ENCODE measurements around the gene ZNF516.

ZNF516 gene

DNA sequence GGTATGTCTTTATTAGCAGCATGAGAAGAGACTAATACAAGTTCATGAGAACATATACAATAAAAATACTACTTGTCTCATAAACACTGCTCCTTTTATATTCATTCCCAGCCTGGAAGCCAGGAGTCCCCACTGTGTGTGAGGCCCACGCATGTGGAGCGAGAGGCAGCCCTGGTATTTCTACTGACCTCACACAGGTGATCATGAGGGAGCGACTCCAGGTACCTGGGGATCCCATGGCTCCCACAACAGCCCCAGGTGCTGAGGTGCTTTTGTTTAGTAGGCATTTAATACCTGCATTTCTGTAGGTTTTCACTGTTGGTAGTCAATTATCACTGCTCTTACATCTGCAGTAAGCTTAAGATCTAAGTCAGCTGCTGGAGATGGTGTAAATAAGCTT is 75.2 kb downstream of the ZNF516 start:
- Histone ChIP-seq H2AK5ac (ENCODE audit: low read length) (no peak overlapping the region), H3K79me2 (ENCODE audit: control insufficient read depth, insufficient read depth, low read length) (no peaks in the 10 kb centered on the region), H3K4me3 (ENCODE audit: low read length) (no peak overlapping the region), H3K4me1 (ENCODE audit: control insufficient read depth, low read depth, low read length) (no peaks in the 10 kb centered on the region), H2BK15ac (replicated peaks; ENCODE audit: low read depth) (no peak overlapping the region), H3K27me3 (ENCODE audit: insufficient read depth, low read length, poor library complexity) (no peaks in the 10 kb centered on the region), H3K23ac (ENCODE audit: low read length) (no peak overlapping the region), H3K4me2 (ENCODE audit: low read length) (no peak overlapping the region), H3K79me1 (ENCODE audit: low read length) (peaks cover 3% of the 10 kb centered on the region), H4K5ac (ENCODE audit: low read length) (no peak overlapping the region), H3K4ac (ENCODE audit: low read depth, low read length) (no peak overlapping the region), H3K36me3 (ENCODE audit: control insufficient read depth, insufficient read depth, low read length) (no peaks in the 10 kb centered on the region), H3K18ac (ENCODE audit: low read length) (no peak overlapping the region), H3K56ac (ENCODE audit: low read length) (no peak overlapping the region), H3K27ac (ENCODE audit: low read depth, low read length) (no peak overlapping the region), H2BK120ac (ENCODE audit: low read depth, low read length) (no peak overlapping the region), H3K9ac (ENCODE audit: low read length) (no peak overlapping the region), H4K8ac (ENCODE audit: low read depth, low read length) (no peak overlapping the region), H2BK5ac (ENCODE audit: low read length) (no peak overlapping the region)
- no CpG with 5 or more reads among the region's 3 CpGs for WGBS (ENCODE audit: extremely low coverage, insufficient coverage, low lambda C conversion rate)
- DNase-seq, result no peak

GRCh38 chr18:76416911-76417310 is 78.1 kb downstream of the ZNF516 start:
- H3K23ac ChIP-seq (ENCODE audit: low read length), result no peak overlapping the region

GRCh38 chr18:76414936-76415621 is 80.0 kb downstream of the ZNF516 start:
- Histone ChIP-seq H3K36me3 (ENCODE audit: control insufficient read depth, insufficient read depth, low read length) (no peaks in the 10 kb centered on the region), H3K18ac (ENCODE audit: low read length) (no peak overlapping the region), H3K79me2 (ENCODE audit: control insufficient read depth, insufficient read depth, low read length) (no peaks in the 10 kb centered on the region), H3K4me3 (ENCODE audit: low read length) (no peak overlapping the region), H2BK15ac (replicated peaks; ENCODE audit: low read depth) (no peak overlapping the region), H2BK120ac (ENCODE audit: low read depth, low read length) (no peak overlapping the region), H3K56ac (ENCODE audit: low read length) (no peak overlapping the region), H3K4ac (ENCODE audit: low read depth, low read length) (no peak overlapping the region), H3K23ac (ENCODE audit: low read length) (no peak overlapping the region), H4K8ac (ENCODE audit: low read depth, low read length) (no peak overlapping the region), H3K9ac (ENCODE audit: low read length) (no peak overlapping the region), H3K27ac (ENCODE audit: low read depth, low read length) (no peak overlapping the region), H3K4me2 (ENCODE audit: low read length) (no peak overlapping the region), H3K79me1 (ENCODE audit: low read length) (peaks cover 3% of the 10 kb centered on the region), H2BK5ac (ENCODE audit: low read length) (no peak overlapping the region), H4K5ac (ENCODE audit: low read length) (no peak overlapping the region), H2AK5ac (ENCODE audit: low read length) (no peak overlapping the region), H3K4me1 (ENCODE audit: control insufficient read depth, low read depth, low read length) (no peaks in the 10 kb centered on the region), H3K27me3 (ENCODE audit: insufficient read depth, low read length, poor library complexity) (no peaks in the 10 kb centered on the region)
- no peak for DNase-seq
- no CpG with 5 or more reads among the region's 17 CpGs for WGBS (ENCODE audit: extremely low coverage, insufficient coverage, low lambda C conversion rate)

More at GRCh38 chr18:76416911-76417310, 78.1 kb downstream of the ZNF516 start:
- H3K9ac ChIP-seq (ENCODE audit: low read length), result no peak overlapping the region
- no peak for DNase-seq
- no peak overlapping the region for H4K5ac ChIP-seq (ENCODE audit: low read length)
- H3K4me2 ChIP-seq (ENCODE audit: low read length), result no peak overlapping the region
- H3K79me2 ChIP-seq (ENCODE audit: control insufficient read depth, insufficient read depth, low read length), result no peaks in the 10 kb centered on the region
- no peak overlapping the region for H3K27ac ChIP-seq (ENCODE audit: low read depth, low read length)
- H3K27me3 ChIP-seq (ENCODE audit: insufficient read depth, low read length, poor library complexity), result no peaks in the 10 kb centered on the region
- H3K4ac ChIP-seq (ENCODE audit: low read depth, low read length), result no peak overlapping the region
- H3K4me1 ChIP-seq (ENCODE audit: control insufficient read depth, low read depth, low read length), result no peaks in the 10 kb centered on the region
- no peak overlapping the region for H2AK5ac ChIP-seq (ENCODE audit: low read length)
- H2BK15ac ChIP-seq (replicated peaks; ENCODE audit: low read depth), result no peak overlapping the region
- no peaks in the 10 kb centered on the region for H3K36me3 ChIP-seq (ENCODE audit: control insufficient read depth, insufficient read depth, low read length)
- H3K56ac ChIP-seq (ENCODE audit: low read length), result no peak overlapping the region
- no peak overlapping the region for H4K8ac ChIP-seq (ENCODE audit: low read depth, low read length)
- H2BK120ac ChIP-seq (ENCODE audit: low read depth, low read length), result no peak overlapping the region
- no CpG with 5 or more reads among the region's 9 CpGs for WGBS (ENCODE audit: extremely low coverage, insufficient coverage, low lambda C conversion rate)
- peaks cover 3% of the 10 kb centered on the region for H3K79me1 ChIP-seq (ENCODE audit: low read length)
- H3K18ac ChIP-seq (ENCODE audit: low read length), result no peak overlapping the region
- no peak overlapping the region for H2BK5ac ChIP-seq (ENCODE audit: low read length)
- H3K4me3 ChIP-seq (ENCODE audit: low read length), result no peak overlapping the region

DNA sequence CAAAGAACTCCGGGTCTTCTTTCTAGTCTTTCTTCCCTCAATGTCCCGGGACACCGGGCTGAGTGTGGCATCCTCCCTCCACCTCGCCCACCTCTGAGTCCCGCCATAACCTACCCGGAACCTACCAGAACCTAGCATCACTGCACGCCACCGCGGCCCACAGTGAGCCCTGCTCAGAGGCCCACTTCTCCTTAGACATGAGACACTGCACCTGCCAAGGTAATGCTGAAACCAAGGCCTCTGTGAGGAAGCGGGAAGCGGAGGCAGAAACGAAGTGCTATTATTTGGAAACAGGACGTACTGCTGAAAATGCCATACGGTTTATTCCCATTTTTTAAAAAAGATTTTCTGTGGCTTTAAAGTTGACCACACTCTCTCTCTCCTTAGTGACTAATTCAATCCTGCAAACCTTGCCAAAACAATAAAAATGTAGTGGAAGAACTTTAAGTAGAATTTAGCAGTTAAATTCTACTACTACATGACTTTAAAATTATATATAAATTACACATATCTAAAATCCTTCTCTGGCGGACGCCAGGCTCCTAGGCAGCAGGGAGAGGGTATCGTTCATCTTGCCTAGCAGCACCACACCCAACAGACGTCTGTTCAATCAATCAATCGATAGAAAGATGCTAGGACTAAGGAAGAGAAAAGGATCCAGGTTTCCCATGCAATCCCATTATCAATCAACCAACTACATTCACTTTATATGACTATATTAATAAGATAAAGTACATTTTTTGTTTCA is 82.0 kb downstream of the ZNF516 start:
- no peaks in the 10 kb centered on the region for H3K27me3 ChIP-seq (ENCODE audit: insufficient read depth, low read length, poor library complexity)
- H3K79me2 ChIP-seq (ENCODE audit: control insufficient read depth, insufficient read depth, low read length), result no peaks in the 10 kb centered on the region
- H3K4me2 ChIP-seq (ENCODE audit: low read length), result no peak overlapping the region
- H3K27ac ChIP-seq (ENCODE audit: low read depth, low read length), result no peak overlapping the region
- H3K4ac ChIP-seq (ENCODE audit: low read depth, low read length), result no peak overlapping the region
- no peaks in the 10 kb centered on the region for H3K36me3 ChIP-seq (ENCODE audit: control insufficient read depth, insufficient read depth, low read length)
- no CpG with 5 or more reads among the region's 19 CpGs for WGBS (ENCODE audit: extremely low coverage, insufficient coverage, low lambda C conversion rate)
- no peak overlapping the region for H2AK5ac ChIP-seq (ENCODE audit: low read length)
- H3K56ac ChIP-seq (ENCODE audit: low read length), result no peak overlapping the region
- H3K9ac ChIP-seq (ENCODE audit: low read length), result no peak overlapping the region
- no peak overlapping the region for H4K5ac ChIP-seq (ENCODE audit: low read length)
- no peak for DNase-seq
- H2BK15ac ChIP-seq (replicated peaks; ENCODE audit: low read depth), result no peak overlapping the region
- no peak overlapping the region for H3K23ac ChIP-seq (ENCODE audit: low read length)
- no peak overlapping the region for H3K18ac ChIP-seq (ENCODE audit: low read length)
- H3K79me1 ChIP-seq (ENCODE audit: low read length), result peaks cover 1% of the 10 kb centered on the region
- H3K4me1 ChIP-seq (ENCODE audit: control insufficient read depth, low read depth, low read length), result no peaks in the 10 kb centered on the region
- no peak overlapping the region for H4K8ac ChIP-seq (ENCODE audit: low read depth, low read length)
- H2BK120ac ChIP-seq (ENCODE audit: low read depth, low read length), result no peak overlapping the region
- H2BK5ac ChIP-seq (ENCODE audit: low read length), result no peak overlapping the region
- H3K4me3 ChIP-seq (ENCODE audit: low read length), result no peak overlapping the region

GRCh38 chr18:76412010-76412817 is 82.8 kb downstream of the ZNF516 start:
- Histone ChIP-seq H2BK5ac (ENCODE audit: low read length) (no peak overlapping the region), H3K9ac (ENCODE audit: low read length) (no peak overlapping the region), H3K79me1 (ENCODE audit: low read length) (no peaks in the 10 kb centered on the region), H3K18ac (ENCODE audit: low read length) (no peak overlapping the region), H3K36me3 (ENCODE audit: control insufficient read depth, insufficient read depth, low read length) (no peaks in the 10 kb centered on the region), H3K4me1 (ENCODE audit: control insufficient read depth, low read depth, low read length) (no peaks in the 10 kb centered on the region), H3K79me2 (ENCODE audit: control insufficient read depth, insufficient read depth, low read length) (no peaks in the 10 kb centered on the region), H3K23ac (ENCODE audit: low read length) (peak overlapping the region; percentile 66), H3K27me3 (ENCODE audit: insufficient read depth, low read length, poor library complexity) (no peaks in the 10 kb centered on the region), H2BK120ac (ENCODE audit: low read depth, low read length) (no peak overlapping the region), H3K56ac (ENCODE audit: low read length) (no peak overlapping the region), H3K4me3 (ENCODE audit: low read length) (no peak overlapping the region), H4K8ac (ENCODE audit: low read depth, low read length) (no peak overlapping the region), H4K5ac (ENCODE audit: low read length) (no peak overlapping the region), H2AK5ac (ENCODE audit: low read length) (no peak overlapping the region), H3K4me2 (ENCODE audit: low read length) (no peak overlapping the region), H2BK15ac (replicated peaks; ENCODE audit: low read depth) (no peak overlapping the region), H3K4ac (ENCODE audit: low read depth, low read length) (no peak overlapping the region), H3K27ac (ENCODE audit: low read depth, low read length) (no peak overlapping the region)
- no CpG with 5 or more reads among the region's 21 CpGs for WGBS (ENCODE audit: extremely low coverage, insufficient coverage, low lambda C conversion rate)
- no peak for DNase-seq

Data from mesendoderm (in vitro differentiated cells).